Kidney epithelial cell (primary cell): Measurements from ENCODE around the gene TGM5. TPM values are rescaled to one million over a fixed set of nuclear protein-coding genes. Genes with fewer than 3 reads are reported as not detected.
"Not testable (repeated sequence)": the region's sequence is repeated elsewhere in the genome, so short reads cannot be mapped to it uniquely, and the experiment has no call there.

Experiments used
- DNase-seq: peaks from one replicate; pipeline ENCODE4 v3.0.0-alpha.2; 2010; ENCODE audit warnings: low read depth
- H3K27me3 ChIP-seq: 2 replicates; pipeline ENCODE4 v1.6.0; 2011; ENCODE audit warnings: low read length; ENCODE audit not compliant: control insufficient read depth, insufficient read depth
- H3K36me3 ChIP-seq: 2 replicates; pipeline ENCODE4 v1.5.1; 2011; ENCODE audit warnings: low read length; ENCODE audit not compliant: control insufficient read depth, insufficient read depth
- H3K4me3 ChIP-seq: 2 replicates; pipeline ENCODE4 v1.5.1; 2011; ENCODE audit warnings: low read depth, mild to moderate bottlenecking, control low read depth, low read length
- CTCF ChIP-seq: IDR thresholded peaks from 2 replicates; pipeline ENCODE4 v1.5.1; 2011; ENCODE audit warnings: mild to moderate bottlenecking, moderate library complexity, low read length, control low read depth, inconsistent platforms; ENCODE audit not compliant: insufficient read depth, poor library complexity, severe bottlenecking
- total RNA-seq: library from RNA; depleted of rRNA; stranded (reverse); fragments of >200 nt; gene quantifications from 2 replicates; pipeline ENCODE4 v1.2.3, GENCODE V29; 2015

TGM5 gene
- total RNA-seq, 1 donor from 2014 or later, result not detected

GRCh38 chr15:43299411-43299810, 32.7 kb upstream of the TGM5 start:
- H3K36me3 ChIP-seq, result no peaks in the 10 kb centered on the region
- no peak for DNase-seq
- TF ChIP-seq CTCF, result no peak

GRCh38 chr15:43294091-43294706, 27.5 kb upstream of the TGM5 start:
- no peak for TF ChIP-seq CTCF
- Histone ChIP-seq H3K36me3 (no peaks in the 10 kb centered on the region), H3K27me3 (peaks cover 20% of the 10 kb centered on the region), H3K4me3 (no peak overlapping the region)
- DNase-seq, result no peak

More at GRCh38 chr15:43299411-43299810, 32.7 kb upstream of the TGM5 start:
- peaks cover 3% of the 10 kb centered on the region for H3K27me3 ChIP-seq
- H3K4me3 ChIP-seq, result no peak overlapping the region

GRCh38 chr15:43293432-43293831, 26.7 kb upstream of the TGM5 start:
- no peak for TF ChIP-seq CTCF
- no peaks in the 10 kb centered on the region for H3K36me3 ChIP-seq
- peaks cover 20% of the 10 kb centered on the region for H3K27me3 ChIP-seq
- DNase-seq, result no peak
- H3K4me3 ChIP-seq, result no peak overlapping the region

GRCh38 chr15:43292375-43293078, 25.8 kb upstream of the TGM5 start:
- Histone ChIP-seq H3K4me3 (no peak overlapping the region), H3K36me3 (no peaks in the 10 kb centered on the region), H3K27me3 (peaks cover 23% of the 10 kb centered on the region)
- no peak for TF ChIP-seq CTCF
- DNase-seq, result no peak

- not testable (repeated sequence) for DNase-seq, H3K36me3 ChIP-seq, H3K4me3 ChIP-seq
- H3K27me3 ChIP-seq, result peaks cover 29% of the 10 kb centered on the region
Observed at GRCh38 chr15:43289656-43290055, 22.9 kb upstream of the TGM5 start.

GRCh38 chr15:43287254-43287653, 20.5 kb upstream of the TGM5 start:
- peaks cover 12% of the 10 kb centered on the region for H3K27me3 ChIP-seq
- TF ChIP-seq CTCF, result no peak

More at GRCh38 chr15:43287254-43287653, 20.5 kb upstream of the TGM5 start:
- no peaks in the 10 kb centered on the region for H3K36me3 ChIP-seq
- DNase-seq, result no peak
- H3K4me3 ChIP-seq, result no peak overlapping the region
